Neuronal stem cell (in vitro differentiated cells): Measurements from ENCODE around the gene OSTF1.

Source experiments
- DNase-seq: peaks from one replicate; pipeline ENCODE4 v3.0.0-alpha.2; 2013; ENCODE audit warnings: low spot score
- H2AFZ ChIP-seq: one replicate; pipeline ENCODE4 v1.6.1; 2013; ENCODE audit warnings: mild to moderate bottlenecking, low read length, inconsistent platforms
- H2AK5ac ChIP-seq: 2 replicates; pipeline ENCODE4 v1.6.1; 2013; ENCODE audit warnings: low read depth, mild to moderate bottlenecking, inconsistent platforms, low read length, moderate library complexity, mixed read lengths
- H2BK120ac ChIP-seq: 2 replicates; pipeline ENCODE4 v1.6.1; 2013; ENCODE audit warnings: low read depth, mild to moderate bottlenecking, inconsistent platforms, low read length, moderate library complexity, mixed read lengths
- H2BK12ac ChIP-seq: one replicate; pipeline ENCODE4 v1.6.1; 2013; ENCODE audit warnings: low read length, inconsistent platforms
- H2BK15ac ChIP-seq: 2 replicates; pipeline ENCODE4 v1.6.1; 2013; ENCODE audit warnings: mild to moderate bottlenecking, low read length, inconsistent platforms, mixed read lengths
- H2BK5ac ChIP-seq: one replicate; pipeline ENCODE4 v1.6.1; 2013; ENCODE audit warnings: inconsistent platforms, mild to moderate bottlenecking, low read length, moderate library complexity
- H3K14ac ChIP-seq: one replicate; pipeline ENCODE4 v1.6.1; 2013; ENCODE audit warnings: low read length, inconsistent platforms
- H3K18ac ChIP-seq: 2 replicates; pipeline ENCODE4 v1.6.1; 2013; ENCODE audit warnings: low read length, inconsistent platforms
- H3K23ac ChIP-seq: 2 replicates; pipeline ENCODE4 v1.6.1; 2013; ENCODE audit warnings: low read depth, mild to moderate bottlenecking, mixed read lengths, low read length, inconsistent platforms; ENCODE audit not compliant: poor library complexity
- H3K27ac ChIP-seq: replicated peaks from 3 replicates; pipeline ENCODE4 v1.5.1; 2013; ENCODE audit warnings: low read length, inconsistent platforms
- H3K27me3 ChIP-seq, 3 experiments: 2 replicates each; pipeline ENCODE4 v1.6.1; 2013; ENCODE audit warnings: low read length in 3 of 3, mild to moderate bottlenecking in 2 of 3, inconsistent platforms in 1 of 3, low read depth in 1 of 3, mixed read lengths in 1 of 3, moderate library complexity in 1 of 3; ENCODE audit not compliant: control insufficient read depth in 3 of 3, insufficient read depth in 3 of 3
- H3K36me3 ChIP-seq, 2 donors: replicated peaks in 1 of 2; 2 replicates each; pipeline ENCODE4 v1.6.1; 2013; ENCODE audit warnings: low read length in 2 of 2; ENCODE audit not compliant: control insufficient read depth in 2 of 2, insufficient read depth in 2 of 2
- H3K4ac ChIP-seq: 2 replicates; pipeline ENCODE4 v1.6.1; 2013; ENCODE audit warnings: inconsistent platforms, mild to moderate bottlenecking, low read length, moderate library complexity
- H3K4me1 ChIP-seq, 2 donors: 1 replicate in 1 of 2; 2 replicates in 1 of 2; pipeline ENCODE4 v1.6.1; 2013; ENCODE audit warnings: low read length in 2 of 2, low read depth in 1 of 2; ENCODE audit not compliant: control insufficient read depth in 2 of 2, insufficient read depth in 1 of 2
- H3K4me2 ChIP-seq: one replicate; pipeline ENCODE4 v1.6.1; 2013; ENCODE audit warnings: mild to moderate bottlenecking, low read length, inconsistent platforms; ENCODE audit not compliant: insufficient read depth, poor library complexity, severe bottlenecking
- H3K4me3 ChIP-seq, 2 donors: 2 replicates each; pipeline ENCODE4 v1.5.1; 2013; ENCODE audit warnings: low read length in 2 of 2, mild to moderate bottlenecking in 2 of 2, inconsistent platforms in 1 of 2, moderate library complexity in 1 of 2
- H3K79me1 ChIP-seq: one replicate; pipeline ENCODE4 v1.6.1; 2013; ENCODE audit warnings: low read depth, mild to moderate bottlenecking, inconsistent platforms, low read length, moderate library complexity
- H3K9ac ChIP-seq: one replicate; pipeline ENCODE4 v1.6.1; 2013; ENCODE audit warnings: mild to moderate bottlenecking, low read depth, low read length, inconsistent platforms; ENCODE audit not compliant: poor library complexity
- H3K9me3 ChIP-seq, 2 donors: replicated peaks in 1 of 2; 2 replicates each; pipeline versions ENCODE3 to v1.6.1; 2013; ENCODE audit warnings: low read length in 2 of 2, mild to moderate bottlenecking in 2 of 2, inconsistent platforms in 1 of 2, low read depth in 1 of 2, mixed read lengths in 1 of 2, moderate library complexity in 1 of 2; ENCODE audit not compliant: control insufficient read depth in 2 of 2, insufficient read depth in 1 of 2
- H4K8ac ChIP-seq: one replicate; pipeline ENCODE4 v1.6.1; 2013; ENCODE audit warnings: low read depth, mild to moderate bottlenecking, inconsistent platforms, low read length, moderate library complexity
- H4K91ac ChIP-seq: one replicate; pipeline ENCODE4 v1.6.1; 2013; ENCODE audit warnings: low read length, low read depth, mild to moderate bottlenecking, inconsistent platforms; ENCODE audit not compliant: poor library complexity
- WGBS, 2 donors: extraction: QIAGEN DNeasy Blood & Tissue Kit; methylation state at CpG; one replicate each; pipeline ENCODE4 v1.1.7; 2013; ENCODE audit warnings: missing lambda C conversion rate in 2 of 2, mixed read lengths in 1 of 2; ENCODE audit not compliant: insufficient read length in 2 of 2, insufficient replicate concordance in 1 of 2; ENCODE audit errors: extremely low coverage in 2 of 2; 5-methylcytosine and 5-hydroxymethylcytosine counted together

OSTF1 gene

GRCh38 chr9:75184471-75184870, 96.2 kb downstream of the OSTF1 start:
- no CpG with 5 or more reads among the region's 3 CpGs for WGBS, 2 donors
- no peaks in the 10 kb centered on the region for H3K36me3 ChIP-seq
- no peak overlapping the region for H2AK5ac ChIP-seq

GRCh38 chr9:75185585-75186170, 97.4 kb downstream of the OSTF1 start:
- no peak overlapping the region for H2AFZ ChIP-seq
- no peak overlapping the region for H2BK5ac ChIP-seq
- H3K9ac ChIP-seq: no peak overlapping the region
- no CpG with 5 or more reads among the region's 4 CpGs for WGBS, 2 donors
- H4K91ac ChIP-seq: no peak overlapping the region
- H3K9me3 ChIP-seq: no peaks in the 10 kb centered on the region
- no peak overlapping the region for H2AK5ac ChIP-seq
- no peaks in the 10 kb centered on the region for H3K36me3 ChIP-seq
- H3K4ac ChIP-seq: no peak overlapping the region
- no peak overlapping the region for H2BK15ac ChIP-seq
- H3K79me1 ChIP-seq: no peaks in the 10 kb centered on the region
- H3K27ac ChIP-seq: no peak overlapping the region
- no peak overlapping the region for H2BK12ac ChIP-seq
- no peak overlapping the region for H4K8ac ChIP-seq
- no peak overlapping the region for H3K14ac ChIP-seq
- no peaks in the 10 kb centered on the region for H3K4me1 ChIP-seq
- no peak overlapping the region for H3K18ac ChIP-seq
- H3K4me3 ChIP-seq: no peak overlapping the region
- H3K27me3 ChIP-seq: no peaks in the 10 kb centered on the region
- peak; percentile 14 for DNase-seq
- no peak overlapping the region for H3K23ac ChIP-seq
- no peak overlapping the region for H3K4me2 ChIP-seq
- H2BK120ac ChIP-seq: no peak overlapping the region

More at GRCh38 chr9:75184471-75184870, 96.2 kb downstream of the OSTF1 start:
- no peak overlapping the region for H3K14ac ChIP-seq
- no peak overlapping the region for H3K4ac ChIP-seq
- H2AFZ ChIP-seq: no peak overlapping the region
- no peak overlapping the region for H2BK120ac ChIP-seq
- no peak overlapping the region for H4K8ac ChIP-seq
- no peak for DNase-seq
- no peak overlapping the region for H3K18ac ChIP-seq
- H4K91ac ChIP-seq: no peak overlapping the region
- H3K23ac ChIP-seq: no peak overlapping the region
- no peak overlapping the region for H3K4me2 ChIP-seq
- H2BK15ac ChIP-seq: no peak overlapping the region
- H3K79me1 ChIP-seq: no peaks in the 10 kb centered on the region
- no peaks in the 10 kb centered on the region for H3K9me3 ChIP-seq
- H3K4me3 ChIP-seq: no peak overlapping the region
- H3K9ac ChIP-seq: no peak overlapping the region
- H3K4me1 ChIP-seq: no peaks in the 10 kb centered on the region
- no peak overlapping the region for H2BK12ac ChIP-seq
- no peak overlapping the region for H3K27ac ChIP-seq
- no peak overlapping the region for H2BK5ac ChIP-seq
- H3K27me3 ChIP-seq: no peaks in the 10 kb centered on the region

GRCh38 chr9:75186767-75187380, 98.6 kb downstream of the OSTF1 start:
- peaks cover 0 to 1% (median 0%) of the 10 kb centered on the region in 3 experiments for H3K27me3 ChIP-seq

GRCh38 chr9:75188756-75189155, 100.4 kb downstream of the OSTF1 start:
- no peak overlapping the region for H3K4ac ChIP-seq
- H4K91ac ChIP-seq: no peak overlapping the region
- H3K23ac ChIP-seq: no peak overlapping the region
- no peaks in the 10 kb centered on the region for H3K79me1 ChIP-seq
- no peak overlapping the region for H2AK5ac ChIP-seq
- H3K27me3 ChIP-seq: peaks cover 0 to 5% (median 0%) of the 10 kb centered on the region in 3 experiments
- H2AFZ ChIP-seq: no peak overlapping the region
- H3K4me2 ChIP-seq: no peak overlapping the region
- DNase-seq: no peak
- H3K14ac ChIP-seq: no peak overlapping the region
- H3K36me3 ChIP-seq: no peaks in the 10 kb centered on the region
- H4K8ac ChIP-seq: no peak overlapping the region
- no CpG with 5 or more reads among the region's 2 CpGs for WGBS, 2 donors
- no peak overlapping the region for H2BK15ac ChIP-seq
- no peak overlapping the region for H3K9ac ChIP-seq
- H3K27ac ChIP-seq: no peak overlapping the region
- no peak overlapping the region for H3K4me3 ChIP-seq
- H3K9me3 ChIP-seq: no peaks in the 10 kb centered on the region
- no peak overlapping the region for H2BK5ac ChIP-seq
- no peaks in the 10 kb centered on the region for H3K4me1 ChIP-seq
- no peak overlapping the region for H2BK12ac ChIP-seq
- H2BK120ac ChIP-seq: no peak overlapping the region
- no peak overlapping the region for H3K18ac ChIP-seq

More at GRCh38 chr9:75186767-75187380, 98.6 kb downstream of the OSTF1 start:
- Histone ChIP-seq H2BK120ac (no peak overlapping the region), H3K23ac (no peak overlapping the region), H3K79me1 (no peaks in the 10 kb centered on the region), H3K4ac (no peak overlapping the region), H3K14ac (no peak overlapping the region), H3K27ac (no peak overlapping the region), H2BK12ac (no peak overlapping the region), H3K4me2 (no peak overlapping the region), H3K9ac (no peak overlapping the region), H4K8ac (no peak overlapping the region), H3K18ac (no peak overlapping the region), H2AFZ (no peak overlapping the region), H2BK5ac (no peak overlapping the region), H2BK15ac (no peak overlapping the region), H3K36me3 (no peaks in the 10 kb centered on the region), H3K9me3 (no peaks in the 10 kb centered on the region), H3K4me1 (no peaks in the 10 kb centered on the region), H2AK5ac (no peak overlapping the region), H4K91ac (no peak overlapping the region), H3K4me3 (no peak overlapping the region)
- no CpG with 5 or more reads among the region's 4 CpGs for WGBS, 2 donors
- DNase-seq: no peak
